B cell (primary cell): Measurements from ENCODE around the gene COA7. TPM values are rescaled to one million over a fixed set of nuclear protein-coding genes. Genes with fewer than 3 reads are reported as not detected.

ENCODE experiments used
- ATAC-seq: fragments of 200-7000 bp; cut with Tn5 transposase; one replicate; pipeline ENCODE4 v1.10.0; 2021; ENCODE audit warnings: low read depth, mild to moderate bottlenecking, moderate number of reproducible peaks, moderate library complexity
- CTCF ChIA-PET: fragments of 350-600 bp; sonication (Branson Sonifier 250); formaldehyde crosslinking; loops from one replicate; lab custom pipeline; 2021; ENCODE audit warnings: antibody characterized with exemption, inconsistent platforms; lab: Charles Lee
- POLR2A ChIA-PET: fragments of 350-600 bp; sonication (Branson Sonifier 250); formaldehyde crosslinking; loops from one replicate; lab custom pipeline; 2021; ENCODE audit warnings: antibody characterized with exemption; lab: Charles Lee
- DNase-seq: peaks from one replicate; pipeline ENCODE4 v3.0.0; 2013
- H2AFZ ChIP-seq: 2 replicates; pipeline ENCODE4 v1.6.1; 2012; ENCODE audit warnings: mild to moderate bottlenecking, low read depth, low read length; ENCODE audit not compliant: insufficient read depth, poor library complexity, severe bottlenecking
- H3K27ac ChIP-seq, 2 donors: 1 replicate in 1 of 2; 2 replicates in 1 of 2; pipeline ENCODE4 v1.5.1; 2012 to 2013; ENCODE audit warnings: low read length in 2 of 2, mild to moderate bottlenecking in 2 of 2, moderate library complexity in 1 of 2
- H3K27me3 ChIP-seq, 4 experiments: fragments of 200-600 bp in 1 of 4; sonication (generic) in 1 of 4; replicated peaks in 1 of 4; 1 replicate in 2 of 4; 2 replicates in 2 of 4; pipeline versions ENCODE4 v1.6.1 to v1.7.0; 2013 to 2016; ENCODE audit warnings: low read length in 3 of 4, mild to moderate bottlenecking in 2 of 4, mixed read lengths in 1 of 4, moderate library complexity in 1 of 4; ENCODE audit not compliant: insufficient read depth in 4 of 4, control insufficient read depth in 3 of 4; ENCODE audit errors: control extremely low read depth in 1 of 4
- H3K36me3 ChIP-seq, 2 experiments: replicated peaks in 1 of 2; 1 replicate in 1 of 2; 2 replicates in 1 of 2; pipeline versions ENCODE4 v1.6.1 to v1.7.1; 2013; ENCODE audit warnings: low read length in 1 of 2; ENCODE audit not compliant: insufficient read depth in 2 of 2, control insufficient read depth in 1 of 2; ENCODE audit errors: control extremely low read depth in 1 of 2, extremely low read depth in 1 of 2
- H3K4me1 ChIP-seq, 2 donors: fragments of 200-600 bp in 1 of 2; sonication (generic) in 1 of 2; 1 replicate in 1 of 2; 2 replicates in 1 of 2; pipeline versions ENCODE4 v1.5.1 to v1.6.1; 2013 to 2017; ENCODE audit warnings: low read length in 2 of 2; ENCODE audit not compliant: control insufficient read depth in 2 of 2, insufficient read depth in 2 of 2
- H3K4me2 ChIP-seq: replicated peaks from 2 replicates; pipeline ENCODE3; 2012; ENCODE audit warnings: mild to moderate bottlenecking, low read depth, low read length; ENCODE audit not compliant: poor library complexity, severe bottlenecking
- H3K4me3 ChIP-seq, 5 experiments: fragments of 200-600 bp in 1 of 5; sonication (generic) in 1 of 5; 1 replicate in 3 of 5; 2 replicates in 2 of 5; pipeline versions ENCODE4 v1.5.1 to v1.7.0; 2011 to 2016; ENCODE audit warnings: low read length in 4 of 5, mild to moderate bottlenecking in 4 of 5, low read depth in 2 of 5, control low read depth in 1 of 5, moderate library complexity in 1 of 5; ENCODE audit not compliant: insufficient read depth in 1 of 5; ENCODE audit errors: control extremely low read depth in 1 of 5, extremely low read depth in 1 of 5
- H3K79me2 ChIP-seq: fragments of 200-600 bp; sonication (generic); one replicate; pipeline ENCODE4 v1.6.0; 2016; ENCODE audit warnings: low read length; ENCODE audit not compliant: control insufficient read depth, insufficient read depth
- H3K9ac ChIP-seq: fragments of 200-600 bp; sonication (generic); 2 replicates; pipeline ENCODE4 v1.6.1; 2017; ENCODE audit warnings: mild to moderate bottlenecking, low read length, moderate library complexity
- H3K9me3 ChIP-seq, 3 donors: one replicate each; pipeline versions ENCODE4 v1.6.1 to v1.7.1; 2013; ENCODE audit warnings: low read length in 2 of 3; ENCODE audit not compliant: control insufficient read depth in 2 of 3, insufficient read depth in 1 of 3; ENCODE audit errors: control extremely low read depth in 1 of 3
- H4K20me1 ChIP-seq: 2 replicates; pipeline ENCODE4 v1.6.0; 2012; ENCODE audit warnings: mild to moderate bottlenecking, low read length; ENCODE audit not compliant: insufficient read depth, control insufficient read depth, poor library complexity, severe bottlenecking
- H3K27ac Mint-ChIP-seq: one replicate; pipeline ENCODE4 v1.8.0; 2021; ENCODE audit warnings: mixed read lengths
- H3K27me3 Mint-ChIP-seq: one replicate; pipeline ENCODE4 v1.8.0; 2021; ENCODE audit warnings: mixed read lengths
- H3K4me1 Mint-ChIP-seq: one replicate; pipeline ENCODE4 v1.8.0; 2021; ENCODE audit warnings: mixed read lengths
- H3K4me3 Mint-ChIP-seq: one replicate; pipeline ENCODE4 v1.8.0; 2021; ENCODE audit warnings: mixed read lengths
- H3K9me3 Mint-ChIP-seq: one replicate; pipeline ENCODE4 v1.8.0; 2022; ENCODE audit warnings: mixed read lengths; ENCODE audit not compliant: insufficient read depth
- CTCF ChIP-seq: fragments of 200-600 bp; IDR thresholded peaks from one replicate; pipeline ENCODE4 v1.8.0; 2022; ENCODE audit warnings: antibody characterized with exemption, mild to moderate bottlenecking
- EZH2 ChIP-seq: IDR thresholded peaks from 2 replicates; pipeline ENCODE4 v1.6.1; 2012; ENCODE audit warnings: borderline replicate concordance, low read depth, mild to moderate bottlenecking, moderate library complexity, low read length; ENCODE audit not compliant: insufficient read depth, poor library complexity, severe bottlenecking
- WGBS: methylation state at CpG from one replicate; pipeline ENCODE4 v1.1.5; 2013; ENCODE audit warnings: missing lambda C conversion rate; ENCODE audit not compliant: insufficient coverage; 5-methylcytosine and 5-hydroxymethylcytosine counted together
- intact Hi-C: fragments of 100-400 bp; cut with micrococcal nuclease; formaldehyde crosslinking; loops from one replicate; pipeline ENCODE4 v1.10.0; 2022
- polyA plus RNA-seq: library from polyadenylated mRNA; depleted of rRNA; stranded (reverse); fragments of >200 nt; gene quantifications from 2 replicates; pipeline ENCODE4 v1.2.3, GENCODE V29; 2012
- total RNA-seq, 2 donors: library from RNA; stranded (reverse); fragments of 120-200 nt in 1 of 2; gene quantifications; 1 replicate in 1 of 2; 2 replicates in 1 of 2; pipeline versions ENCODE4 v1.2.3 to v1.2.4, GENCODE V29; 2013 to 2022

The COA7 gene
- total and polyA plus RNA-seq, 2 donors (not counting 1 experiment from before 2014, with no cell fraction given), result 1.3 to 11.3 TPM

- ChIA-PET POLR2A (no interaction called here), CTCF (interaction anchor here (0.7 to 1.5 kb wide), 2 partner anchors 12 to 736 kb away, joined by 3 to 5 read pairs; partner anchors contain the start of gene SHISAL2A)
- peak overlapping the region; percentile 67 for H3K27ac Mint-ChIP-seq
- 76% methylated on average over 4 of the region's 6 CpGs for WGBS
- Histone ChIP-seq H2AFZ (no peak overlapping the region), H3K27me3 (no peaks in the 10 kb centered on the region), H3K4me3 (no peak overlapping the region), H4K20me1 (no peaks in the 10 kb centered on the region), H3K36me3 (peaks cover 6 to 44% of the 10 kb centered on the region in 2 experiments), H3K4me2 (no peak overlapping the region), H3K27ac (peak overlapping the region in 1 of 2 donors; percentile 31), H3K79me2 (peaks cover 55% of the 10 kb centered on the region), H3K9ac (no peak overlapping the region), H3K4me1 (peaks cover 19 to 29% of the 10 kb centered on the region in 2 donors), H3K9me3 (peaks cover 0 to 5% (median 0%) of the 10 kb centered on the region in 3 donors)
- DNase-seq (no peak), ATAC-seq (no peak)
- H3K4me1 Mint-ChIP-seq, result peaks cover 56% of the 10 kb centered on the region
- no peak for TF ChIP-seq CTCF
- no peak for TF ChIP-seq EZH2
- H3K4me3 Mint-ChIP-seq, result no peak overlapping the region
- intact Hi-C loops, result loop anchor here (1.0 kb wide), 1 partner anchor 15 kb away; no protein-coding TSS in a partner anchor
- peaks cover 5% of the 10 kb centered on the region for H3K9me3 Mint-ChIP-seq
- no peaks in the 10 kb centered on the region for H3K27me3 Mint-ChIP-seq
Measured at GRCh38 chr1:52645261-52645660, 52.9 kb downstream of the COA7 start.

- TF ChIP-seq EZH2 (no peak), CTCF (no peak)
- WGBS, result 63% methylated on average over 2 of the region's 4 CpGs
- H4K20me1 ChIP-seq, result no peaks in the 10 kb centered on the region
- no peaks in the 10 kb centered on the region for H3K27me3 Mint-ChIP-seq
- ATAC-seq, result peak; percentile 5
- peaks cover 73% of the 10 kb centered on the region for H3K79me2 ChIP-seq
- H3K9ac ChIP-seq, result peak overlapping the region; percentile 19
- peak overlapping the region in 1 of 5 experiments; percentile 13 for H3K4me3 ChIP-seq
- peak overlapping the region; percentile 96 for H3K27ac Mint-ChIP-seq
- peak; percentile 87 for DNase-seq
- H3K9me3 Mint-ChIP-seq, result peaks cover 5% of the 10 kb centered on the region
- H3K4me1 ChIP-seq, result peaks cover 53 to 62% of the 10 kb centered on the region in 2 donors
- peak overlapping the region; percentile 44 for H3K4me2 ChIP-seq
- no peak overlapping the region for H2AFZ ChIP-seq
- intact Hi-C loops, result no loop called here
- H3K36me3 ChIP-seq, result peaks cover 1 to 25% of the 10 kb centered on the region in 2 experiments
- peak overlapping the region; percentile 69 for H3K4me3 Mint-ChIP-seq
- H3K9me3 ChIP-seq, result peaks cover 0 to 5% (median 0%) of the 10 kb centered on the region in 3 donors
- H3K4me1 Mint-ChIP-seq, result peaks cover 67% of the 10 kb centered on the region
- H3K27ac ChIP-seq, result peak overlapping the region; percentile 61 to 89
- ChIA-PET CTCF (interaction anchor here (0.7 to 3.2 kb wide), 7 partner anchors 9 to 48 kb away, joined by 3 to 16 read pairs (median 4); no protein-coding TSS in a partner anchor), POLR2A (interaction anchor here (1.1 to 1.7 kb wide), 5 partner anchors 9 to 88 kb away, joined by 3 to 17 read pairs (median 4); partner anchors contain the start of genes SHISAL2A and TUT4)
- no peaks in the 10 kb centered on the region for H3K27me3 ChIP-seq
Measured at GRCh38 chr1:52641307-52641706, 56.8 kb downstream of the COA7 start.
